ENCODE measurements around the gene DENND6B.
"Not testable (repeated sequence)": the region's sequence is repeated elsewhere in the genome, so short reads cannot be mapped to it uniquely, and the experiment has no call there.

The DENND6B gene

DNA sequence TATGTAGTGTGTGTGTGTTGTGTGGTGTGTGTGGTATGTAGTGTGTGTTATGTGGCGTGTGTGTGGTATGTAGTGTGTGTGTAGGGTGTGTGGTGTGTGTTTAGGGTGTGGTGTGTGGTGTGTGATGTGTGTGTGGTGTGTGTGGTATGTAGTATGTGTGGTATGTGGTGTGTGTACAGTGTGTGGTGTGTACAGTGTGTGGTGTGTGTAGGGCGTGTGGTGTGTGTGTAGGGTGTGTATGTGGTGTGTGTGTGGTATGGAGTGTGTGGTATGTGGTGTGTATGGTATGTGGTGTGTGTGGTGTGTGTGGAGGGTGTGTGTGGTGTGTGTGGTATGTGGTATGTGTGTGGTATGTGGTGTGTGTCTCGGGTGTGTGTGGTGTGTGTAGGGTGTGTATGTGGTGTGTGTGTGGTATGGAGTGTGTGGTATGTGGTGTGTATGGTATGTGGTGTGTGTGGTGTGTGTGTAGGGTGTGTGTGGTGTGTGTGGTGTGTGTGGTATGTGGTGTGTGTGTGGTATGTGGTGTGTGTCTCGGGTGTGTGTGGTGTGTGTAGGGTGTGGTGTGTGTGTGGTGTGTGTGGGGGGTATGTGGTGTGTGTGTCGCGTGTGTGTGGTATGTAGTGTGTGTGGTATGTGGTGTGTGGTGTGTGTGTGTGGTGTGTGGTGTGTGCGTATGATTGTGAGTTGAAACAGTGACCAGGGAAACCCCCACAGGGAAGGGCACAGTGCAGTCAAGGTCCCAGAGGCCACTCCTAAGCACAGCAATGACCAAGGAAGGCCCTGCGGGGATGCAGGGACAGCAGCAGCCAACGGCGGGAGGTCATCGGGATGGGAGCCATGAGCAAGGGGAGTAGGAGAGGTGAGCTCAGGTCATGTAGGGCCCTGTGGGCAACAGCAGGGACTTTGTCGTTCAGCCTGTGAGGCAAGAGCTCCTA, 13.4 kb upstream of the DENND6B start:
- DNase-seq, result no peak

DNA sequence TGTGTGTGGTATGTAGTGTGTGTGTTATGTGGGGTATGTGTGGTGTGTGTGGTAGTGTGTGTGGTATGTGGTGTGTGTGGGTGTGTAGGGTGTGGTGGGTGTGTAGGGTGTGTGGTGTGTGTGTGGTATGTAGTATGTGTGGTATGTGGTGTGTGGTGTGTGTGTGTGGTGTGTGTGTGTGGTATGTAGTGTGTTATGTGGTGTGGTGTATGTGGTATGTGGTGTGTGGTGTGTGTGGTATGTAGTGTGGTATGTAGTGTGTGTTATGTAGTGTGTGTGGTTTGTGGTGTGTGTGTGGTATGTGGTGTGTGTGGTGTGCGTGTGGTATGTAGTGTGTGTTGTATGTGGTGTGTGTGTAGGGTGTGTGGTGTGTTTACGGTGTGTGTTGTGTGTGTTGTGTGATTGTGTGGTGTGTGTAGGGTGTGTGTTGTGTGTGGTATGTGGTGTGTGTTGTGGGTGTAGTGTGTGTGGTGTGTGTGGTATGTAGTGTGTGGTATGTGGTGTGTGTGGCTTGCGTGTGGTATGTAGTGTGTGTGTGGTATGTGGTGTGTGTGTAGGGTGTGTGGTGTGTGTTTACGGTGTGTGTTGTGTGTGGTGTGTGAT, 12.1 kb upstream of the DENND6B start:
- DNase-seq, result no peak

DNA sequence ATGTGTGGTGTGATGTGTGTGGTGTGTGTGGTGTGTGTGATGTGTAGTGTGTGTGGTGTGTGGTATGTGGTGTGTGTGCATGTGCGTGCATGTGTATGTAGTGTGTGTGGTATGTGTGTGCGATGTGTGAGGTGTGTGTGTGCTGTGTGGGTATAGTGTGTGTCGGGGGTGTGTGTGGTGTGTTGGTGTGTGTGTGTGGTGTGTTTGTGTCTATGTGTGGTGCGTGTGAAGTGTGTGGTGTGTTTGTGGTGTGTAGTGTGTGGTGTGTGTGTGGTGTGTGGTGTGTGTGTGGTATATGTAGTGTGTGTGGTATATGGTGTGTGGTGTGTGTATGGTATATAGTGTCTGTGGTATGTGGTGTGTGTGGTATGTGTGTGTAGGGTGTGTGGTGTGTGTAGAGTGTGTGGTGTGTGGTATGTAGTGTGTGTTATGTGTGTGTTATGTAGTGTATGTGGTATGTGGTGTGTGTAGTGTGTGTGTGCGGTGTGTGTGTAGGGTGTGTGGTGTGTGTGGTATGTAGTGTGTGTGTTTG, 11.3 kb upstream of the DENND6B start:
- no peak for DNase-seq

DNA sequence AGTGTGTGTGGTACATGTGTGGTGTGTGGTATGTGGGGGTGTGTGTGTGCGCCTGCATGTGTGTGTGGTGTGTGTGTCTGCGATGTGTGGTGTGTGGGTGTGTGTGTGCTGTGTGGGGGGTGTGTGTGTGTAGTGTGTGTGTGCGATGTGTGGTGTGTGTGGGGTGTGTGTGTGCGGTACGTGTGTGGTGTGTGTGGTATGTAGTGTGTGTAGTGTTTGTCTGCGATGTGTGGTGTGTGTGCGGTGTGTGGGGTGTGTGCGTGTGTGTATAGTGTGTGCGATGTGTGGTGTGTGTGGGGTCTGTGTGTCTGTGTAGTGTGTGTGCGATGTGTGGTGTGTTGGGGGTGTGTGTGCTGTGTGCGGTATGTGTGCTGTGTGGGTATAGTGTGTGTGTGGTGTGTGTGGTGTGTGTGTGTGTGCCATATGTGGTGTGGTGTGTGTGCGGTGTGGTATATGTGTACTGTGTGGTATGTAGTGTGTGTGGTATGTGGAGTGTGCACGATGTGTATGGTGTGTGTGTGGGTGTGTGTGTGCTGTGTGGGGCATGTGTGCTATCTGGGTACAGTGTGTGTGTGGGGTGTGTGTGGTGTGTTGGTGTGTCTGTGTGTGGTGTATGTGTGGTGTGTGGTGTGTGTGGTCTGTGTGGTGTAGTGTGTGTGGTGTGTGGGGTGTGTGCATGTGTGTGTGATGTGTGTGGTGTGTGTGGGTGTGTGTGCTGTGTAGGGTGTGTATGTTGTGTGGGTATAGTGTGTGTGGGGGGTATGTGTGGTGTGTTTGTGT, 10.6 kb upstream of the DENND6B start:
- no peak for DNase-seq

DNA sequence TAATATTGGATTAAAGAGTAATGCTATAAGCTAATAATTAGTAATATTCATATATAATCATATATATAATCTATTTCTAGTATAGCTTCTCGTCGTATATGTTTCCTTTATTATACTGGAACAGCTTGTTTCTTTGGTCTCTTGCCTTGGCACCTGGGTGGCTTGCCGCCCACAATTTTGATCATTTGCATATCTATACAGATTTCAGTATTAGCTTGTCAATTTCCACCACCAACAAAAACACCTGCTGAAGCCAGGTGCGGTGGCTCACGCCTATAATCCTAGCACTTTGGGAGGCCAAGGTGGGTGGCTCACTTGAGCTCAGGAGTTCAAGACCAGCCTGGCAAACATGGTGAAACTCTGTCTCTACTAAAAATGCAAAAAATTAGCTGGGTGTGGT, 7.6 kb upstream of the DENND6B start:
- DNase-seq, result not testable (repeated sequence)

DNA sequence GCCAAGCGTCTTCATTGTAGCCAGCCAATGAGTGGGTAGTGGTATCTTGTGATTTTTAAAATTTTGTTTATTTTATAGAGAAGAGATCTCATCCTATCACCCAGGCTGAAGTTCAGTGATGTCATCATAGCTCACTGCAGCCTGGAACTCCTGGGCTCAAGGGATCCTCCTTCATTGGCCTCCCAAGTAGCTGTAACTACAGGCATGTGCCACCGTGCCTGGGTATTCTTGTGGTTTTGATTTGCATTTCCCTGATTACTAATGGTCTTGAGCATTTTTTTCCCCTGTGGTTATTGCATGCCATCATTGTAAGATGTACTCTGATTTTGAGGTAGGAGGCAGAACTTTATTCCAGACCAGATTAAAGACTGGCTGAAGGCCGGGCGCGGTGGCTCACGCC, 2.4 kb upstream of the DENND6B start:
- no peak for DNase-seq

DNA sequence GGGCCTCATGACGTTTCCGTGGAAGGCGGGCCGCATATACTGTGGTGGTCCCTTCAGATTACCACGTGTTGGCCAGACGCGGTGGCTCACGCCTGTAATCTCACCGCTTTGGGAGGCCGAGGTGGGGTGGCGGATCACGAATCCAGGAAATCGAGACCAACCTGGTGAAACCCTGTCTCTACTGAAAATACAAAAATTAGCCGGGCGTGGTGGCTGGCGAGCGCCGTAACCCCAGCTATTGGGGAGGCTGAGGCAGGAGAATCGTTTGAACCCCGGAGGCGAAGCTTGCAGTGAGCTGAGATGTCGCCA, 853 bp upstream of the DENND6B start:
- no peak for DNase-seq

DNA sequence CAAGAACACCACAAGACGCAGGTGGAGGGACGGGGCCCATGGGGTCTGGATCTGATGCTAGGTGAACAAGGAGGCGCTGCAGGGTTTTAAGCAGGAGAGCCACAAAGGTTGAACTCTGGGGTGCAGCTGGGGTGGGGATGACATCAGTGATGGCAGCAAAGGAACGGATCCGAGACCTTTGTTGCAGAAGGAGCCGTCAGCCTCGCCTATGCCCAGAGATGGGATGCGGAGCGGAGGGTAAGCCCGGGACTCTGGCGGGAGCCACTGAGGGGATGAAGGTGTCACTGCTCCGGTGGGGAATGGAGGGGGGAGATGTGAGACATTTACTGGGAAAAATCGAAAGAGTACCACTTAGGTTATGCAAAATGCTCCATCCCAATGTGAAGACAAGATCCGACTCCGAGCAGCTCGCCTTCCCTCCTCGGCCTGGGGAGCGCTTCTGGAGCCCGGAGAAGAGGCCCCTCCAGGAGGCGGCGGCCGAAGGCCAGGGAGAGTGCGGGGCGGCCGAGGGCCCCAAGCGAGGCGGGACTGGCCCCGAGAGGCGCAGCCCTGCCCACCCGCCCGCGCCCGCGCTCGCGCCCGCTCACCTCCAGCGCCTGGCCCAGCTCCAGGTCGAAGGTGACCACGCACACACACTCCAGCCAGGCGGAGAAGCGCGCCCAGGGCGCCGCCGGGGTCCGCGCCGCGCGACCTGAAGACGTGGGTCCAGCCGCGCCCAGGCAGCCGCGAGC, 422 bp downstream of the DENND6B start:
- DNase-seq, result peak in 3 of 51 donors; percentile 45 to 73 (median 62)

DNA sequence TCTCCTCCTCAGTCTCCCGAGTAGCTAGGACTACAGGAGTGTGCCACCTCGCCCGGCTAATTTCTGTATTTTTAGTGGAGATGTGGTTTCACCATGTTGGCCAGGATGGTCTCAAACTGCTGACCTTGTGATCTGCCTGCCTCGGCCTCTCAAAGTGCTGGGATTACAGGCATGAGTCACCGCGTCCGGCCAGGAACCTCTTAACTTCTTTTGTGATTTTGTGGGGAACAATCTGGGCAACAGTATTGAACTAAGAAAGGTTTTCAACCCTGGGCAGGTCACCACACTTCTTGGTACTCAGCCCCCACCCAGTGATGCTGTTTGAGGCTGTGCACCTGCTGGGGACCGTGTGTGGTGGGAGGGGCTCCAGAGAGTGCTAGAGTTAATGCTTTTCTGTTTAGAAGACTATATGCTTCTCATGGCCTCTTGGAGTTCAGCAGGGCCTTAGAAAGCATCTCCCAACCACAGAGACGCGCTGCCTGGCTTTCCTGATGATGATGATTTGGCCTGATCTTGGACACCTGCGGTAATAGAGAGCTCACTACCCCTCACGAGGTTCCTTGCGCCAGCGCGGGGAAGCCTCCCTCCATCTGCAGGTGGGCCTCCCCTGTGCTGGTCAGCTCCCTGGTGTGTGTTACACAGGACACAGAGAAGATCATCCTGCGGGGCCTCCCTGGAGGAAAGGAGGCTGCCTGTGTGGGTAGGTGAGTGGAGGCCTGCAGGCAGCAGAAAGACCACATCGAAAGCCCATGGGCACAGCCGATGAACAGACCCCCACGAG, 1.2 kb downstream of the DENND6B start:
- DNase-seq, result no peak

DNA sequence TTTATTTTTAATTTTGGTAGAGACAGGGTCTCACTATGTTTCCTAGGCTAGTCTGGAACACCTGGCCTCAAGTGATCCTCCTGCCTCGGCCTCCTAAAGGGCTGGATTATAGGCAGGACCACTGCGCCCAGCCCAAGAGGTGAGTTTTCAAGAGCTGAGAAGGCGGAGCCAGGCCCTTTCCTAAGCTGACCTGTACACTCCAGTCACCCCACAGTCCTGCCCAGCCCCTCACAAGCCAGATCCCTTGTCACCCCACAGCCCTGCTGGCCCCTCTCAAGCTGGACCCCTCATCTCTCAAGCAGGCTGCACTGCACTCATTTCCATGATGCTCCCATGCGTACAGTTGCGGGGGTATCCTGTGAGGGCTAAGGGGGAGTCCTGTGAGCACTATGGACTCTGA, 2.9 kb downstream of the DENND6B start:
- DNase-seq, result no peak

DNA sequence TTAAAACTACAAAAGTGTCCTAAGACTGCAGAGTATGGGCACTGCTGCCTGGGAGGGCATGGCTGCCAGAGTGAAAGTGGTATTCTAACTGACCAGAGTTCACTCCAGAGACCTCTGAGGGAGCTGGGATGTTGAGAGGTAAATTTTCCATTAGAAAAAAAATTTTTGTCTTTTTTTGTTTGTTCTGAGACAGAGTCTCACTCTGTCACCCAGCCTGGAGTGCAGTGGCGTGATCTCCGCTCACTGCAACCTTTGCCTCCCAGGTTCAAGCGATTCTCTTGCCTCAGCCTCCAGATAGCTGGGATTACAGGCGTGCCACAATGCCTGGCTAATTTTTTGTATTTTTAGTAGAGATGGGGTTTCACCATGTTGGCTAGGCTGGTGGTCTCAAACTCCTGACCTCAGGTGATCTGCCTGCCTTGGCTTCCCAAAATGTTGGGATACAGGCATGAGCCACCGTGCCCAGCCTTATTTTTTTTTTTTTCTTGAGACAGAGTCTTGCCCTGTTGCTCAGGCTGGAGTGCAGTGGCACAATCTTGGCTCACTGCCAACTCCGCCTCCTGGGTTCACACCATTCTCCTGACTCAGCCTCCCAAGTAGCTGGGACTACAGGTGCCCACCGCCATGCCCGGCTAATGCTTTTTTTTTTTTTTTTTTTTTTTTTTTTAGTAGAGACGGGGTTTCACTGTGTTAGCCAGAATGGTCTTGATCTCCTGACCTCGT, 4.3 kb downstream of the DENND6B start:
- not testable (repeated sequence) for DNase-seq

DNA sequence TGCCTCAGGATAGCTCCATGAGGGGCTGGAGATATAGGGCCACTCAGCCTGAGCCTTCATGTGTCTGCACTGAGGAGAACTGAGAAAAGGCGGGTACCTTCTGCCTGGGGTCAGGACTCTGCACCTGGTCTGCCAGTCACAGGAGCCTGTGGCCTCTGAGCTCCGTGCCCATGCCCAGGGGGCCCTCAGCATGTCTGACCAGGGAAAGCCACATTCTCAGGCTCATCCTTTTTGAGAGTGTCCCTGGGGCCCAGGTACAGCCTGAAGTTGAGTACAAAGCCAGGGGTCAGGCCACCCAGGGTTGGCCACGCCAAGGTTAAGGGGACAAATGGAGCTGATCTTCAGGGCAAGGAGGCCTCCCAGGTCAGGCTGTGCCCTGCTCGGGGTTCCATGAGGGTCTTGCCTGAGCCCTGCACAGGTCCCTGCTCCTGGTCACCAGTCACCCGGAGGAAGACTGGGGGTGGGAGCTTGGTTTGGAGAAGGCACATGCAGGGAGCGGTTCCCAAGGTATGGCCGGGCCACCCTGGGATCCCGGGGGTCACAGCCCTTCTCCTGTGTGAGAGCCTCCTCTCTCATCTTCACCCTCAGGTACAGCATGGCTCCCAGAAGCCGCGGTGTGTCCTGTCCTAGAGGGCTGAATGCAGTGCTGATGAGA, 6.0 kb downstream of the DENND6B start:
- DNase-seq, result no peak

DNA sequence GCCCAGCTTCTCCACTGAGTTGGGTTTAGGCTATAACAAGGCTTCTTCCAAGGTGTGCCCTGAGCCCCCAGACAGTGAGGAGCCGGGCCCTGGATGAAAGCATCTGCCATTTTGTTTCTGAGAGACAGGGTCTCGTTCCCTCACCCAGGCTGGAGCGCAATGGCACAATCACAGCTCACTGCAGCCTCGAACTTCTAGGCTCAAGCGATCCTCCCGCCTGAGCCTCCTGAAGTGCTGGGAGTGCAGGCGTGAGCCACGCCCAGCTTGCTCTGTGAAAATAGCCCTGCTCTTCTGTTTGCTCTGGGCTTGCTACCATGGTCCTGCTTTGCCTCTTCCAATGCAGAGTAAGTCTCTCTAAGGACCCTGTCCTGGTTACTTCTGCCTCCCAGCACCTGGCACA, 6.7 kb downstream of the DENND6B start:
- DNase-seq, result no peak

DNA sequence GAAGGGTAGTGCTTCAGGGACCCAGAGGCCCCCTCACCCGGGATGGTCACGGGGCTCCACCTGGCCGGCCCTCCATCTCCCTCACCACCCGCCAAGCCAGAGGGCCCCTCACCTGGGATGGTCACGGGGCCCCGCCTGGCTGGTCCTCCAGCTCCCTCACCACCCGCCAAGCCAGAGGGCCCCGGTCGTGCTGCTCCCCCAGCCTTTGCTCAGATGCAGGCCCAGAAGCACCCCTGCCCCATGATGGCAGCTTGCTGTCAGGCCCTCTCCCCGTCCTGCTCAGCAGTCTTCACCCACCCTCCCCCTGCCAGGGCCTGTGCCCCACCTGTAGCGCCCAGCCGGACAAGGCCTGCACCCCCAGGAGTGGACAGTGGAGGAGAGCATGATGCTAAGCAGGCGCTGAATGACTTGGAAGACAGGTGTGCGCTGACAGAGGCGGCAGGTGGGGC, 7.3 kb downstream of the DENND6B start:
- DNase-seq, result no peak

DNA sequence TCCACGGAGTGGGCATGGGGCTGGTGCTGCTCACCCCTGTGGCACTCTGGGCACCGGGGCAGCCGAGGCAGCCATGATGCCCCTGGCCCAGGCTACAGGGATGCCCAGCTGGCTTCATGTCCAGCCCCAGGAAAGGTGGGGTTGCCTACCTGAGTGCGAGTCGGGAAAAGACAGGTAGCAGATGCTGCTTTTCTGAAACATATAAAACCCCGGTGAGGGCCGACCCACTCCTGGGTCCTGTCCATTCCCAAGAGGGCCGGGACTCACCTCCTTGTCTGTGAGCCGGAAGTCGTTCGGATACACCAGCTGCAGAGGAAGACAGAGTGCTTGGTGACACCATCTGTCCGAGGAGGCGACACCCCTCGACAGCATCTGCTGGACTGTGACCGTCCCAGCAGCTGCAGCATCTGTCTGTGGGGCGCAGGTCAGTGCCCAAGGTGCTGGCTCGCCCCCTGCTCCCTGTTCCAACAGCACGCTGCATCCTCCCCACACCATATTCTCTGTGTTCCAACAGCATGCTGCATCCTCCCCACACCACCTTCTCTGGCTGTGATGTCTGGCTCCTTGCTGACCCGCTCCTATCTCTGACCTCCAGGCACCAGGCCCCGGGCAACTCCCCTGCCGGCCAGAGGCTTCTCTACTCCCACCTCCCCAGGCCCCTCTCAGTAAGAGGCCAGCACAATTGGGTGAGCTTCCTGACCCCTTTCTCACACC, 8.0 kb downstream of the DENND6B start:
- DNase-seq, result no peak

DNA sequence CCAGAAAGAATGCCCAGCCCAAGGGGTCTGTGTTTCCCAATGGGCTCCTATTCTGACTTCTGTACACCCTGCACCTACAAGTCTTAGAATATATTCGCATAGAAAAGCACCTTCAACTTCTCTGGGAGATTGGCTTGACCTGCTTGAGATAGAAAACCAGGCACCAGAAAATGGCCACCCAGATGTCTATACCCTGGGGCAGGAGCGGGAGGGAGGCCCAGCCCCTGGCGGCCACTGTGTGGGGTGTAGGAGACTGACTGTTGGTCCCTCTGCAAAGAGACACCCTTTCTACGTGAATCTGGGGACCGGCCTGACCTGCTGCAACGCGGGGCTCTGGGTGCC, 8.5 kb downstream of the DENND6B start:
- DNase-seq, result no peak

DNA sequence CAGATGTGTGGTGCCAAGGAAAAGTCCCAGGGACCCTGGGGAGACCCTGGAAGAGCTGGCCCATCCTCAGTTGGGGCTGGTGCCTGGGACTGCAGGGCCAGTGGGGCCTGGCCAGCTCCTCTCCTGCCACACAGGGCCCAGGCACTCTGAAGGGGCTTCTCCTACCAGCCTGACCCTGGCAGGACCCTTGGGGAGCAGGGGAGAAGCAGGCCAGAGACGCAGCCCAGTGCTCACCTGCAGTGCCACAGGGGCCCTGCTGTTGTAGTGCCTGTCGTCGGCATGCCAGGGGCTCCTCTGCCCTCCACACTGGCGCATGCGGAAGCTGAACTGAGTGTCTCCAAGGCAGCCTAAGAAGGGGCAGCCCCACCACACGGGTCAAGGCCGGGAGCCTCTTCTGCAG, 9.1 kb downstream of the DENND6B start:
- no peak for DNase-seq

DNA sequence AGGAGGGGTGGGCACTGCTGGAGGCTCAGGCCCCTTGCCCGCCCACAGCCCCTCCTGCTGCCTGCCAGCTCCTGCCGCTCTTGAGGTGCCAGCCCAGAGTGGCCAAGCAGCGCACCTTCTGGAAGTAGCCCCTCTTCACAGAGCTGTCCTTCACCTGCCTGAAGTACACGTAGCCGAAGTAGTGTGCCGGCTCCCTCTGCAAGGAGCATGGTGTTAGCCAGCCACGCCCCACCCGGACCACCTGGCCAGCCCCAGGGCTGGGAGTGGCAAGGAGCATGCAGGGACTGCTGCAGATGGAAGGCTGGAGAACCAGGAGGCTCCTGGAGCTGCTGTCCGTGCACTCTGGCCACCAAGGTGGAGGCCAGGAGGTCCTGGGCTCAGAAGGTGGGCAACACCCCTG, 9.6 kb downstream of the DENND6B start:
- DNase-seq, result no peak
